ENCODE data around the gene PDE8B.

Gene PDE8B

DNA sequence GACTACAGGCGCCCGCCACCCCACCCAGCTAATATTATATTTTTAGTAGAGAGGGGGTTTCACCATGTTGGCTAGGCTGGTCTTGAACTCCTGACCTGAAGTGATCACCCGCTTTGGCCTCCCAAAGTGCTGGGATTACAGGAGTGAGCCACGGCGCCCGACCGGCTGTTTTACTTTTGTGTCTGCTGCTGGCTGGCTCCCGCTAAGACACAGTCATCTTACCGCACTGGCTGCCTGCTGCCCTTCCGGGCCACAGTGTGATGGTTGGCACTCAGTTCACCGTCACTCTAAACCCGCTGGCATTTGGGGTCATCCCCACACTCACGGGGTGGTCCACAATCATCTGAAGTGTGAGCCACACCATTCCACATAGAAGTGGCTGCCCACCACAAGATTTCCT is 188.0 kb downstream of the PDE8B start:
- TF ChIP-seq SUZ12 (IDR thresholded peaks at IDR 0.05; ENCODE audit: extremely low read depth, insufficient read depth, insufficient read length) (no peak), YY1 (IDR thresholded peaks at IDR 0.05; ENCODE audit: insufficient read depth, insufficient read length) (no peak), ZNF274 (IDR thresholded peaks at IDR 0.05; ENCODE audit: low read depth, low read length) (no peak)
- no peak overlapping the region for H3K4me3 ChIP-seq (ENCODE audit: insufficient read length, low read depth)
- H3K9me3 ChIP-seq (ENCODE audit: insufficient read depth, low read length) = no peaks in the 10 kb centered on the region
- H3K9ac ChIP-seq (ENCODE audit: insufficient read length, low read depth) = no peak overlapping the region
- no peaks in the 10 kb centered on the region for H3K4me1 ChIP-seq (ENCODE audit: insufficient read depth, insufficient read length)
- no peak for DNase-seq (ENCODE audit: low read depth, low spot score)
- no peaks in the 10 kb centered on the region for H3K36me3 ChIP-seq (ENCODE audit: insufficient read depth, insufficient read length, low read length)
- H3K27me3 ChIP-seq (ENCODE audit: insufficient read depth, insufficient read length) = no peaks in the 10 kb centered on the region

DNA sequence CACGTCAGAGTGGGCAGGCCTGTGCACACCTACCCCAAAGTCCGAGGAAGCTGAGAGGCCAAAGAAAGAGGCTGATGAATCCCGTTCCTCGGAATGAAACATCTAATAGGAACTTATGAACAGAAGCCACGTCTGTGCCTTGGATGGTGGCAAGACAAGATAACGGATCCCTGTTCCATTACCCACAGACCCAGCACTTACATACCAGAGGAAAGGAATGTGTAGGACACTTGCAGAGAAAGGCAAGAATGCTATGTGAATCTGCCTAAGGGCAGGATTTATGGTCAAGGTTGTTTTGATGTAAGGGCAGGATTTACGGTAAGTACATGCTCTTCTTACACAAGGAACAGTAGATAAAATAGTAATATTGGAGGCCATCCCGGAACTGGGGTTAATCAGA is 188.4 kb downstream of the PDE8B start:
- Histone ChIP-seq H3K4me3 (ENCODE audit: insufficient read length, low read depth) (no peak overlapping the region), H3K9ac (ENCODE audit: insufficient read length, low read depth) (no peak overlapping the region), H3K9me3 (ENCODE audit: insufficient read depth, low read length) (no peaks in the 10 kb centered on the region), H3K36me3 (ENCODE audit: insufficient read depth, insufficient read length, low read length) (no peaks in the 10 kb centered on the region), H3K4me1 (ENCODE audit: insufficient read depth, insufficient read length) (no peaks in the 10 kb centered on the region), H3K27me3 (ENCODE audit: insufficient read depth, insufficient read length) (no peaks in the 10 kb centered on the region)
- DNase-seq (ENCODE audit: low read depth, low spot score) = peak; percentile 20
- TF ChIP-seq ZNF274 (IDR thresholded peaks at IDR 0.05; ENCODE audit: low read depth, low read length) (no peak), SUZ12 (IDR thresholded peaks at IDR 0.05; ENCODE audit: extremely low read depth, insufficient read depth, insufficient read length) (no peak), YY1 (IDR thresholded peaks at IDR 0.05; ENCODE audit: insufficient read depth, insufficient read length) (no peak)

DNA sequence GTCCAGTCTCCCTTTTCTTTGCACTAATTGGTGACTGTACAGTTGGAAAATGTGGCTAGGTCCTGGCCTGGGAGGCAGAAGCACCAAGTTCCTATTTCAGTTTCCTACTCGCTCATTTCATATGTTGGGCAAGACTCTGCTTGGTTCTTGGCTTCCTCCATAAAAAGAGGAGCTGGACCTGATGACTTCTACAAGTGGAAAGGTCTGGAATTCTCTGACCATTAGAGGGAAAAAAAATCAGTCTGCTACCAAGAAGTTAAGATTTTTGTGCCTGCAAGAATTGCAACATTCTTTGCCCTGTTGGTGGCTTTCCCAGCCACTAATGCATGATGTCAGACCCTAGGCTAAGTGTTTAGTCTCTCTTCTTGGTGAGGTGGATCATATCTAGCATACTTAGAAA is 190.2 kb downstream of the PDE8B start:
- no peak for DNase-seq (ENCODE audit: low read depth, low spot score)
- Histone ChIP-seq H3K36me3 (ENCODE audit: insufficient read depth, insufficient read length, low read length) (no peaks in the 10 kb centered on the region), H3K4me1 (ENCODE audit: insufficient read depth, insufficient read length) (no peaks in the 10 kb centered on the region)

DNA sequence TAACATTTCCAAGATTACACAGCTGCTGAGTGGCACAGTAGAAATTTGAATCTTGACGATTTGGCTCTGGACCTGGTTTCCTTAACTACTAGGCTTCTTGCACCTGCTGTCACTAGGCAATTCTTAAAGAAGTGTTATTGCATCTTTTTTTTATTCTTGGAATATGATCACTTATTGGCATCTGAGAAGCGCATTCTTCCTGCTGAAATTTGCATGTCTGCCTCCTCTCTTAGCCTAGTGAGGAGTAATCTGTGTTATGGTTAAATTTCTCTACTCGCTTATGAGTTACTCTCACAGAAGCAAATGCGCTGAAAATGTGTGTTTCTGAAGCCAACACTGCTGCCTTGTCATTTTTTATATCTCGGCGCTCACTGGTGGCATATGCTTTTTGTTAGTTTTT is 192.3 kb downstream of the PDE8B start:
- Histone ChIP-seq H3K9me3 (ENCODE audit: insufficient read depth, low read length) (no peaks in the 10 kb centered on the region), H3K27me3 (ENCODE audit: insufficient read depth, insufficient read length) (no peaks in the 10 kb centered on the region), H3K9ac (ENCODE audit: insufficient read length, low read depth) (no peak overlapping the region), H3K36me3 (ENCODE audit: insufficient read depth, insufficient read length, low read length) (no peaks in the 10 kb centered on the region), H3K4me3 (ENCODE audit: insufficient read length, low read depth) (no peak overlapping the region), H3K4me1 (ENCODE audit: insufficient read depth, insufficient read length) (no peaks in the 10 kb centered on the region)
- TF ChIP-seq SUZ12 (IDR thresholded peaks at IDR 0.05; ENCODE audit: extremely low read depth, insufficient read depth, insufficient read length) (no peak), ZNF274 (IDR thresholded peaks at IDR 0.05; ENCODE audit: low read depth, low read length) (no peak), YY1 (IDR thresholded peaks at IDR 0.05; ENCODE audit: insufficient read depth, insufficient read length) (no peak)
- DNase-seq (ENCODE audit: low read depth, low spot score) = no peak

More for the DNA sequence above, 190.2 kb downstream of the PDE8B start:
- TF ChIP-seq SUZ12 (IDR thresholded peaks at IDR 0.05; ENCODE audit: extremely low read depth, insufficient read depth, insufficient read length) (no peak), ZNF274 (IDR thresholded peaks at IDR 0.05; ENCODE audit: low read depth, low read length) (no peak), YY1 (IDR thresholded peaks at IDR 0.05; ENCODE audit: insufficient read depth, insufficient read length) (no peak)
- H3K9ac ChIP-seq (ENCODE audit: insufficient read length, low read depth) = no peak overlapping the region
- no peak overlapping the region for H3K4me3 ChIP-seq (ENCODE audit: insufficient read length, low read depth)
- H3K9me3 ChIP-seq (ENCODE audit: insufficient read depth, low read length) = no peaks in the 10 kb centered on the region
- H3K27me3 ChIP-seq (ENCODE audit: insufficient read depth, insufficient read length) = no peaks in the 10 kb centered on the region

DNA sequence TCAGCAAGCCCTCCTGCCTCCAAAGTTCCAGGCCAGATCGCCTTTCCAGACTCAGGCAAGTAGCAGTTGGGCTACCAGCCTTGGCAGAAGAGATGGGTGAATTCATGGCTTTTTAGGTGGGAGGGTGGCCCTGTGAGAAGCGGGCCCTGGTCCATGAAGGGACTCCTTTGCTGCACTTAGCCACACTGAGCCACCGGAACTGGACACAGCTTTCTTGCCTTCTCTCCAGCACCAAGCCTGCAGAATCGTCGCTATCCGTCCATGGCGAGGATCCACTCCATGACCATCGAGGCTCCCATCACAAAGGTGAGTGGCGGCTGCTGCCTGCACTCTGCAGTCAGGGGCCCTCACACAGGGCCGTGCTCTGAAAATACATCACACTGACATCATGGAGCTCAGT is 196.7 kb downstream of the PDE8B start:
- Histone ChIP-seq H3K36me3 (ENCODE audit: insufficient read depth, insufficient read length, low read length) (no peaks in the 10 kb centered on the region), H3K4me1 (ENCODE audit: insufficient read depth, insufficient read length) (no peaks in the 10 kb centered on the region), H3K27me3 (ENCODE audit: insufficient read depth, insufficient read length) (no peaks in the 10 kb centered on the region), H3K4me3 (ENCODE audit: insufficient read length, low read depth) (no peak overlapping the region), H3K9me3 (ENCODE audit: insufficient read depth, low read length) (no peaks in the 10 kb centered on the region), H3K9ac (ENCODE audit: insufficient read length, low read depth) (no peak overlapping the region)
- DNase-seq (ENCODE audit: low read depth, low spot score) = no peak
- TF ChIP-seq ZNF274 (IDR thresholded peaks at IDR 0.05; ENCODE audit: low read depth, low read length) = no peak
- no peak for TF ChIP-seq YY1 (IDR thresholded peaks at IDR 0.05; ENCODE audit: insufficient read depth, insufficient read length)
- TF ChIP-seq SUZ12 (IDR thresholded peaks at IDR 0.05; ENCODE audit: extremely low read depth, insufficient read depth, insufficient read length) = no peak

DNA sequence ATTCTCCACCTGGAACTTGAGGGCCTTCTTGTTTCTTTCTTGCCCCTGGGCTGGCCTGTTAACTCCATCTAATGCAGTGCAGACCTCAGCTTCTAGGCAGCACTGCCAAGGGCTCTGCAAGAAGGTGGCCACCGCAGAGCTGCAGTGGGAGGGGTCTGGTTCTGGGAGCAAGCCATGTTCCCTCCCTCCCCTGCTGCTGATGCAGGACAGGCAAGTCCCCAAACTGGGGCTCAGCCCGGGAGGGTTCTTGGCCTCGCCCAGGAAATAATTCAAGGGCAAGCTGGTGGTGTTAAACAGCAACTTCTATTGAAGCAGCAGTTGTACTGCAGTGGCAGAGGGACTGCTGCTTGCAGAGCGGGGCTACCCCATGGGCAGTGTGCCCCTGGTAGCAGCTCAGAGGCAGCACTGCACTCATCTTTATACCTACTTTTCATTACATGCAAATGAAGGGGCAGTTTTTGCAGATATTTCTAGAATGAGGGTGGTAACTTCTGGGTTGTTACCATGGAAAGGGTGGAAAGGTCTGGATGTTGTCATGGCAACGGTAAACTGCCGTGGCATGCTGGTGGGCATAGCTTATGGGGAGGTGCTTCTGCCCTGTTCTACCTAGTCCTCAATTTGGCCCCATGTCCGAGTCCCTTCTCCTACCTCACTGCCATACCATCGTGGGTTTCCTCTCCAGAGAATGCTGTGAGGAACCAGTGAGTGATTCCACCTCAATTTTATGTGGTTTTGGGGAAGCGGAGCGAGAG is 199.6 kb downstream of the PDE8B start:
- no peak for DNase-seq (ENCODE audit: low read depth, low spot score)
- TF ChIP-seq SUZ12 (IDR thresholded peaks at IDR 0.05; ENCODE audit: extremely low read depth, insufficient read depth, insufficient read length) = no peak
- no peak for TF ChIP-seq ZNF274 (IDR thresholded peaks at IDR 0.05; ENCODE audit: low read depth, low read length)
- no peak for TF ChIP-seq YY1 (IDR thresholded peaks at IDR 0.05; ENCODE audit: insufficient read depth, insufficient read length)

DNA sequence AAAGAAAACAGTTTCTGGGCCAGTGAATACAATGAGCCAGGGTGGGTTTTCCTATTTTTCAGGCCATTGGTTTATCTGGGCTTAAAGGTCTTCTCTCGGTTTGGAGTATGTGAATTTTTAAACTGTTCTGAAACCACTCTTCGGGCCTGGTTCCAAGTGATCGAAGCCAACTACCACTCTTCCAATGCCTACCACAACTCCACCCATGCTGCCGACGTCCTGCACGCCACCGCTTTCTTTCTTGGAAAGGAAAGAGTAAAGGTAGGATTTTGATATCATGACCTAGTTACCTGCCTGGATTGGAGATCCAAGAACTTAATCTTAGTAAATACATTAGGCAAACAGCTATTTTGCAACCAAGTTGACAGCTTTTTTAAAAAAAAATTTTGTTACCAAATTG is 202.6 kb downstream of the PDE8B start:
- Histone ChIP-seq H3K4me1 (ENCODE audit: insufficient read depth, insufficient read length) (no peaks in the 10 kb centered on the region), H3K4me3 (ENCODE audit: insufficient read length, low read depth) (no peak overlapping the region), H3K9ac (ENCODE audit: insufficient read length, low read depth) (no peak overlapping the region), H3K36me3 (ENCODE audit: insufficient read depth, insufficient read length, low read length) (no peaks in the 10 kb centered on the region), H3K9me3 (ENCODE audit: insufficient read depth, low read length) (no peaks in the 10 kb centered on the region), H3K27me3 (ENCODE audit: insufficient read depth, insufficient read length) (no peaks in the 10 kb centered on the region)
- no peak for DNase-seq (ENCODE audit: low read depth, low spot score)
- TF ChIP-seq YY1 (IDR thresholded peaks at IDR 0.05; ENCODE audit: insufficient read depth, insufficient read length) (no peak), ZNF274 (IDR thresholded peaks at IDR 0.05; ENCODE audit: low read depth, low read length) (no peak), SUZ12 (IDR thresholded peaks at IDR 0.05; ENCODE audit: extremely low read depth, insufficient read depth, insufficient read length) (no peak)

More for the DNA sequence above, 199.6 kb downstream of the PDE8B start:
- Histone ChIP-seq H3K9me3 (ENCODE audit: insufficient read depth, low read length) (no peaks in the 10 kb centered on the region), H3K4me3 (ENCODE audit: insufficient read length, low read depth) (no peak overlapping the region), H3K9ac (ENCODE audit: insufficient read length, low read depth) (no peak overlapping the region), H3K4me1 (ENCODE audit: insufficient read depth, insufficient read length) (no peaks in the 10 kb centered on the region), H3K27me3 (ENCODE audit: insufficient read depth, insufficient read length) (no peaks in the 10 kb centered on the region), H3K36me3 (ENCODE audit: insufficient read depth, insufficient read length, low read length) (no peaks in the 10 kb centered on the region)

All from NT2/D1 (cell line).